Colonic mucosa (tissue), 4 donors: ENCODE data around the gene DYRK2. TPM values are rescaled to one million over a fixed set of nuclear protein-coding genes. Genes with fewer than 3 reads are reported as not detected.

Source experiments
- DNase-seq: peaks from one replicate; pipeline ENCODE4 v3.0.0-alpha.2; 2020
- H3K27ac ChIP-seq: fragments of 200-600 bp; one replicate; pipeline ENCODE4 v1.8.0; 2021
- H3K27me3 ChIP-seq: fragments of 200-600 bp; one replicate; pipeline ENCODE4 v1.8.0; 2021
- H3K36me3 ChIP-seq: fragments of 200-600 bp; one replicate; pipeline ENCODE4 v1.8.0; 2021
- H3K4me1 ChIP-seq: fragments of 200-600 bp; one replicate; pipeline ENCODE4 v1.8.0; 2021; ENCODE audit warnings: mild to moderate bottlenecking
- H3K4me3 ChIP-seq: fragments of 200-600 bp; one replicate; pipeline ENCODE4 v1.8.0; 2021
- H3K9ac ChIP-seq, 2 donors: one replicate each; pipeline ENCODE4 v1.7.0; 2013; ENCODE audit warnings: control low read depth in 2 of 2, low read depth in 2 of 2, low read length in 2 of 2
- H3K9me3 ChIP-seq: fragments of 200-600 bp; one replicate; pipeline ENCODE4 v1.8.0; 2021
- intact Hi-C: fragments of 100-400 bp; cut with DNase I; formaldehyde crosslinking; loops from one replicate; pipeline ENCODE4 v1.14.1; 2022
- total RNA-seq, 2 donors: library from RNA; stranded (reverse); fragmentation: NEBNext Ultra II Directional in 1 of 2; extraction: Animal tissue kit (Norgen Biotek cat#: 25700) in 1 of 2; gene quantifications; one replicate each; pipeline ENCODE4 v1.2.1, GENCODE V29; 2021
- TF ChIP-seq, protein P1 (sequence below): fragments of 200-600 bp; IDR thresholded peaks from one replicate; pipeline ENCODE4 v1.8.0; 2022; ENCODE audit warnings: antibody characterized with exemption, mild to moderate bottlenecking
- donor health status: healthy.
- donor health status: DM: no; HTN: no; CAD: no.
- donor health status: DM: no; HTN: no; CAD: no.

Gene DYRK2
- total RNA-seq, 2 donors from 2014 or later, result 66.0 to 112 TPM

DNA sequence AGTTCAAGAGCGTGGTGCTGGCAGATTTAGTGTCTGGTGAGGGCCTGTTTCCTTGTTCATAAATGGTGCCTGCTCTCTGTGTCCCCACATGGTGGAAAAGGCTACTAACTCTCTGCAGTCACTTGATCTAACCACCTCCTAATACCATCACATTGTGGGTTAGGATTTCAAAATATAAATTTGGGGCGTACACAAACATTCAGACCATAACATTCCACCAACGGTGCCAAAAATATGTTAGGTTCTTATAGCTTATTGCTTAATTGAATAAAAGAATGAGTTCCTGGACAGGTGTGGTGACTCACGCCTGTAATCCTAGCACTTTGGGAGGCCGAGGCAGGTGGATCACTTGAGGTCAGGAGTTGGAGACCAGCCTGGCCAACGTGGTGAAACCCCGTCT, 3.4 kb upstream of the DYRK2 start:
- Histone ChIP-seq H3K9me3 (no peaks in the 10 kb centered on the region), H3K4me3 (no peak overlapping the region), H3K27me3 (no peaks in the 10 kb centered on the region), H3K27ac (no peak overlapping the region), H3K9ac (no peak overlapping the region), H3K36me3 (no peaks in the 10 kb centered on the region), H3K4me1 (no peaks in the 10 kb centered on the region)
- intact Hi-C loops, result loop anchor here (10.0 kb wide), 1 partner anchor 200 kb away; no protein-coding TSS in a partner anchor
- DNase-seq, result no peak
- TF ChIP-seq, protein P1, sequence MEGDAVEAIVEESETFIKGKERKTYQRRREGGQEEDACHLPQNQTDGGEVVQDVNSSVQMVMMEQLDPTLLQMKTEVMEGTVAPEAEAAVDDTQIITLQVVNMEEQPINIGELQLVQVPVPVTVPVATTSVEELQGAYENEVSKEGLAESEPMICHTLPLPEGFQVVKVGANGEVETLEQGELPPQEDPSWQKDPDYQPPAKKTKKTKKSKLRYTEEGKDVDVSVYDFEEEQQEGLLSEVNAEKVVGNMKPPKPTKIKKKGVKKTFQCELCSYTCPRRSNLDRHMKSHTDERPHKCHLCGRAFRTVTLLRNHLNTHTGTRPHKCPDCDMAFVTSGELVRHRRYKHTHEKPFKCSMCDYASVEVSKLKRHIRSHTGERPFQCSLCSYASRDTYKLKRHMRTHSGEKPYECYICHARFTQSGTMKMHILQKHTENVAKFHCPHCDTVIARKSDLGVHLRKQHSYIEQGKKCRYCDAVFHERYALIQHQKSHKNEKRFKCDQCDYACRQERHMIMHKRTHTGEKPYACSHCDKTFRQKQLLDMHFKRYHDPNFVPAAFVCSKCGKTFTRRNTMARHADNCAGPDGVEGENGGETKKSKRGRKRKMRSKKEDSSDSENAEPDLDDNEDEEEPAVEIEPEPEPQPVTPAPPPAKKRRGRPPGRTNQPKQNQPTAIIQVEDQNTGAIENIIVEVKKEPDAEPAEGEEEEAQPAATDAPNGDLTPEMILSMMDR, result no peak

DNA sequence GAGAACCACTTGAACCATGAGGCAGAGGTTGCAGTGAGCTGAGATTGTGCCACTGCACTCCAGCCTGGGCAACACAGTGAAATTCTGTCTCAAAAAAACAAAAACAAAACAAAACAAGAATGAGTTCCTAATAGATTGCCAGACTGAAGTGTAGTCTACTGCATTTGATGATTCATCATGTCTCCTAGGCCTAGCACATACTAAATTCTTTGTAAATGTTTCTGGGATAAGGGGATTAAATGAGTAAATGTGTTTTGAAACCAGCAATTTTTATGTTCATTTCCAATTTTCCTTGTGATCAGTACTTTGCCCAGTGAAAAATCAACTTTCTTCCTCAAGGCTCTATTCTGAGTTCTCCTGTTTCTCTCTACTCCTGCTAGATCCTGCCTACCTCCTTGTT, 2.9 kb upstream of the DYRK2 start:
- no peak for DNase-seq
- no peaks in the 10 kb centered on the region for H3K36me3 ChIP-seq
- no peaks in the 10 kb centered on the region for H3K27me3 ChIP-seq
- no peaks in the 10 kb centered on the region for H3K9me3 ChIP-seq
- no peaks in the 10 kb centered on the region for H3K4me1 ChIP-seq
- no peak overlapping the region for H3K4me3 ChIP-seq
- TF ChIP-seq, protein P1, result no peak
- intact Hi-C loops, result loop anchor here (10.0 kb wide), 1 partner anchor 201 kb away; no protein-coding TSS in a partner anchor
- no peak overlapping the region for H3K27ac ChIP-seq
- H3K9ac ChIP-seq, result no peak overlapping the region

DNA sequence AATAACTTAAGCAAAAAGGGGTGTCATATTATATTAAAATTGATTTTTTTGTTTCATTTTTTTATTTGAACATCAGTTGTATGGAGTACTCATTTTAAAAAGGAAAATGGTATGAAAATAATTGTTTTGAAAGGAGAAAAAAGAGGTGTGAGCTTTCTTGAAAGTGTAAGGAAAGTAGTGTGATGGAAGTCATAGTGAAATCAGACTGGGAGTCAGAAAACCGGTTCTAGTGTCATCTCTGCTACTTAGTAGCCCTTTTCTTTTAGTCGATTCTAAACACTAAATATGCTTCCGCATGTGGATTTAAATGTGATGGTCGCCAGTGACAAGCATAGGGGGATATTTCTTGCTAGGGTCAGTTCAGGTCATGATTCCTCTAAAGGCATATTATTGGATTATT, 1.8 kb upstream of the DYRK2 start:
- DNase-seq, result no peak
- peak overlapping the region; percentile 99 for H3K27ac ChIP-seq
- peak overlapping the region in 1 of 2 donors; percentile 96 for H3K9ac ChIP-seq
- H3K9me3 ChIP-seq, result no peaks in the 10 kb centered on the region
- no peaks in the 10 kb centered on the region for H3K4me1 ChIP-seq
- H3K36me3 ChIP-seq, result no peaks in the 10 kb centered on the region
- H3K4me3 ChIP-seq, result no peak overlapping the region
- H3K27me3 ChIP-seq, result no peaks in the 10 kb centered on the region
- TF ChIP-seq, protein P1, result no peak
- intact Hi-C loops, result loop anchor here (10.0 kb wide), 1 partner anchor 202 kb away; no protein-coding TSS in a partner anchor

DNA sequence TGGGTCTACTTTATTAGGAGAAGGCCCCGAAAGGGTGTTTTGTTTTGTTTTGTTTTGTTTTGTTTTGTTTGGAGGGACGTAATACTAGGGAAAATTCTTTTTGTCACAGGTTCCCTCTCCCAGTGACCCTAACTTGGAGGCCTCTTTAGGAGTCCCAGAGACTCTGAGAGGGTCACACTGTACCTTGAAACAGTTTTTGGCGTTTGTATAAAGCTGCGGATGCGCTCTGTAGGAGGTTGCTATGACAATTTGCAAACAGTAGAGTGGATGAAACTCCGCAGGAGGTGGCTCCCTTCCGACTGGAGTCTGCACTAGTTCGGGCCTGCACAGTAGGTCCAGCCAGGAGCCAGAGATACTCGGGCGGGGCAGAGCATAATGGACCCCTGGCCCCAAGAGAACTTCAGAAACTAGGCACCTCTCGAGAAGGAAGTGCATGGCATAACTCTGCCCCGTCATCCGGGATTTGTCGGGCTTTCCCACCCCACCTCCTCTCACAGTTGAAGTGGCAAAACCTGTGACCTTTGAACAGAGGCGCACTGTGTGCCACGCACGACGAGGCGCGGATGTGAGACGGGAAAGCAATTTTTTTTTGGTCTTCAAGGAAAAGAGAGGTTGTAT, 1.3 kb upstream of the DYRK2 start:
- TF ChIP-seq, protein P1, result no peak
- Histone ChIP-seq H3K4me3 (peak overlapping the region; percentile 69), H3K36me3 (no peaks in the 10 kb centered on the region), H3K27me3 (no peaks in the 10 kb centered on the region), H3K27ac (peak overlapping the region; percentile 99), H3K9me3 (no peaks in the 10 kb centered on the region), H3K4me1 (no peaks in the 10 kb centered on the region), H3K9ac (peak overlapping the region; percentile 91 to 96)
- intact Hi-C loops, result loop anchor here (10.0 kb wide), 1 partner anchor 202 kb away; no protein-coding TSS in a partner anchor
- DNase-seq, result peak; percentile 76

DNA sequence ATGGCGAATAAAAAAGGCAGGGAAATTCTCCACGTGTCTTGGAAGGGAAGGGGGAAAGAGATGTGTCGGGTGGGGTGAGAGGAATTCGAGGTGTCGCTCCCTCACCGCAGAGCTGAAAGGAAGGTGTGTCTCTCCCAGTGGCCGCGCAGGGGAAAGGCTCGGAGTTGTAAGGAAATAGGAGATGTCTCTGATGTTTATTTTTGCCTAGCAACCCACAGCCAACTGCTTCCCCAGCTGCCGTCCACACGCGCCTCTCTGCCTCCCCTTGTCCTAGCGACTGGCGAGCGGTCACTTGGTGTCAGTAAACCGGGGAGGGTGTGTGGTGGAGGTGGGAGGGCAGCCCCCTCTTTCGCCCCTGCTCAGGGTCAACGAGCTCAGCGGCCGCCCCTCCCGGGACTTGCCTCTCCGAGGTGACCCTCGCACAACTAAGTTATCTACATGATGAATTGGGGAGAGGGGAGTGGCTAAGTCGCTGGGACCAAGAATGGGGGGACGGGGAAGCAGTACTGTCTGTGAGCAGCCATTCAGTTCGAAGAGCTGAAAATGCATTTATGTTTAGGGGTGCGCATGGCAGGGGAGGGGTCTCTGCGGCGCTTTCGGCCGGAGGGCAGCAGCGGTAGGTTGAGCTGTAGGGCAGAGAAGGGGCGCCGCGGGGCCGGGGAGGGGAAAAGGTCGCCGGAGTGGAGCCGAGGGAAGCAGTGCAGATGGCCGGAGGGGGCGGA, 585 bp upstream of the DYRK2 start:
- intact Hi-C loops, result loop anchor here (10.0 kb wide), 1 partner anchor 203 kb away; no protein-coding TSS in a partner anchor
- peak; percentile 84 for DNase-seq
- H3K4me1 ChIP-seq, result peaks cover 5% of the 10 kb centered on the region

More for the DNA sequence above, 585 bp upstream of the DYRK2 start:
- Histone ChIP-seq H3K9ac (peak overlapping the region; percentile 91 to 96), H3K4me3 (peak overlapping the region; percentile 69), H3K9me3 (no peaks in the 10 kb centered on the region), H3K36me3 (no peaks in the 10 kb centered on the region), H3K27me3 (no peaks in the 10 kb centered on the region), H3K27ac (peak overlapping the region; percentile 99)
- TF ChIP-seq, protein P1, result no peak
